GM12878 (cell line): ENCODE results near the gene ANKRD44. TPM values are rescaled to one million over a fixed set of nuclear protein-coding genes. Genes with fewer than 3 reads are reported as not detected.

Source experiments
- ATAC-seq: fragments of 200-7000 bp; cut with Tn5 transposase; 3 replicates; pipeline ENCODE4 v1.9.1; 2020; ENCODE audit warnings: mild to moderate bottlenecking, moderate library complexity
- BruUV-seq: library from RNA; stranded (reverse); fragments of 400-500 nt; replicated peaks from 2 replicates; lab custom pipeline; 2021; lab: Mats Ljungman, UMichigan
- CTCF ChIA-PET: fragments of 300-600 bp; sonication (Branson Sonifier 250); formaldehyde crosslinking; extraction: SDS; loops from one replicate; lab custom pipeline; 2021; ENCODE audit warnings: inconsistent platforms; lab: Yijun Ruan, JAX
- POLR2A ChIA-PET: fragments of 350-600 bp; formaldehyde crosslinking; extraction: SDS; loops from one replicate; lab custom pipeline; 2021; ENCODE audit warnings: inconsistent platforms; lab: Charles Lee
- RAD21 ChIA-PET: fragments of 300-600 bp; sonication (Branson Sonifier 250); formaldehyde crosslinking; loops from one replicate; lab custom pipeline; 2023; ENCODE audit warnings: antibody characterized with exemption; ENCODE audit not compliant: unreplicated experiment; lab: Charles Lee
- SMC1A ChIA-PET: fragments of 300-600 bp; sonication (Branson Sonifier 250); formaldehyde crosslinking; loops from one replicate; lab custom pipeline; 2023; ENCODE audit not compliant: unreplicated experiment, uncharacterized antibody; lab: Charles Lee
- DNase-seq: peaks from one replicate; pipeline ENCODE4 v3.0.0-alpha.2; 2011; ENCODE audit warnings: low read depth, low spot score
- FAIRE-seq: peaks from 3 replicates; lab custom pipeline; 2011; peaks lifted over from hg19 to GRCh38; lab: Jason Lieb, UNC
- H2AFZ ChIP-seq: 2 replicates; pipeline ENCODE4 v1.6.0; 2011; ENCODE audit warnings: low read depth, low read length, control low read depth; ENCODE audit not compliant: control insufficient read depth
- H3K27ac ChIP-seq: 2 replicates; pipeline ENCODE4 v1.5.1; 2011; ENCODE audit warnings: control low read depth; ENCODE audit not compliant: control insufficient read depth, insufficient read depth
- H3K27me3 ChIP-seq, 2 experiments: replicated peaks in 1 of 2; 2 replicates each; pipeline versions ENCODE4 v1.6.0 to v1.6.1; 2011; ENCODE audit warnings: low read length in 1 of 2; ENCODE audit not compliant: control insufficient read depth in 2 of 2, insufficient read depth in 2 of 2
- H3K36me3 ChIP-seq, 2 experiments: 2 replicates each; pipeline ENCODE4 v1.5.1; 2011; ENCODE audit warnings: low read length in 1 of 2; ENCODE audit not compliant: control insufficient read depth in 2 of 2, insufficient read depth in 2 of 2
- H3K4me1 ChIP-seq: 2 replicates; pipeline ENCODE4 v1.6.1; 2011; ENCODE audit warnings: mild to moderate bottlenecking, low read length, moderate library complexity, mixed read lengths; ENCODE audit not compliant: control insufficient read depth, insufficient read depth
- H3K4me2 ChIP-seq: 2 replicates; pipeline ENCODE4 v1.6.0; 2011; ENCODE audit warnings: control low read depth; ENCODE audit not compliant: control insufficient read depth, insufficient read depth
- H3K4me3 ChIP-seq: fragments of 200-600 bp; sonication (generic); 2 replicates; pipeline ENCODE4 v1.5.1; 2016
- H3K79me2 ChIP-seq: 2 replicates; pipeline ENCODE4 v1.6.0; 2011; ENCODE audit warnings: low read length; ENCODE audit not compliant: control insufficient read depth, insufficient read depth
- H3K9ac ChIP-seq: 2 replicates; pipeline ENCODE4 v1.8.0; 2011; ENCODE audit warnings: low read length, control low read depth, mixed read lengths; ENCODE audit not compliant: control insufficient read depth, insufficient read depth
- H3K9me3 ChIP-seq: replicated peaks from 3 replicates; pipeline ENCODE4 v1.5.1; 2011; ENCODE audit warnings: mild to moderate bottlenecking, low read length; ENCODE audit not compliant: control insufficient read depth, insufficient read depth
- H4K20me1 ChIP-seq: 2 replicates; pipeline ENCODE4 v1.6.0; 2011; ENCODE audit not compliant: control insufficient read depth, insufficient read depth
- ASH2L ChIP-seq: fragments of 300-600, 200-600 bp; sonication (generic); IDR thresholded peaks from 2 replicates; pipeline ENCODE4 v1.6.1; 2017; ENCODE audit warnings: low read depth, mild to moderate bottlenecking, borderline replicate concordance
- ATF2 ChIP-seq: IDR thresholded peaks from 2 replicates; pipeline ENCODE4 v1.6.1; 2012; ENCODE audit warnings: low read length, inconsistent platforms
- BACH1 ChIP-seq: fragments of 450-650 bp; IDR thresholded peaks from 2 replicates; pipeline ENCODE4 v1.6.1; 2017; ENCODE audit warnings: mild to moderate bottlenecking, borderline replicate concordance
- BHLHE40 ChIP-seq, 2 experiments: fragments of 450-650 bp in 1 of 2; IDR thresholded peaks; 2 replicates each; pipeline ENCODE4 v1.6.1; 2011 to 2017; ENCODE audit warnings: low read depth in 2 of 2, borderline replicate concordance in 1 of 2, improper control_type of control experiment in 1 of 2, low read length in 1 of 2, mild to moderate bottlenecking in 1 of 2
- EP300 ChIP-seq, 2 experiments: fragments of 150-350 bp in 1 of 2; IDR thresholded peaks; 2 replicates each; pipeline ENCODE4 v1.6.1; 2011 to 2012; ENCODE audit warnings: low read depth in 2 of 2, low read length in 2 of 2, borderline replicate concordance in 1 of 2, improper control_type of control experiment in 1 of 2, inconsistent platforms in 1 of 2; ENCODE audit not compliant: control insufficient read depth in 1 of 2
- HCFC1 ChIP-seq: fragments of 150-350 bp; IDR thresholded peaks from 2 replicates; pipeline ENCODE4 v1.6.1; 2014; ENCODE audit warnings: low read length
- IKZF2 ChIP-seq, 2 experiments: fragments of 450-650 bp; IDR thresholded peaks; 2 replicates each; pipeline ENCODE4 v1.6.1; 2017; ENCODE audit warnings: mild to moderate bottlenecking in 2 of 2, moderate library complexity in 2 of 2
- MEF2B ChIP-seq: fragments of 450-650 bp; IDR thresholded peaks from 2 replicates; pipeline ENCODE4 v1.6.1; 2018; ENCODE audit warnings: mild to moderate bottlenecking, moderate library complexity; ENCODE audit not compliant: partially characterized antibody, poor library complexity, severe bottlenecking
- MXI1 ChIP-seq: fragments of 150-350 bp; IDR thresholded peaks from 2 replicates; pipeline ENCODE4 v1.6.1; 2011; ENCODE audit warnings: low read depth, mild to moderate bottlenecking, inconsistent platforms, low read length, improper control_type of control experiment
- PKNOX1 ChIP-seq: fragments of 450-650 bp; IDR thresholded peaks from 2 replicates; pipeline ENCODE4 v1.6.1; 2016; ENCODE audit warnings: mild to moderate bottlenecking
- SREBF2 ChIP-seq: IDR thresholded peaks from 2 replicates; pipeline ENCODE4 v1.6.1; 2012; ENCODE audit warnings: mild to moderate bottlenecking, low read length
- ZBTB33 ChIP-seq: fragments of 450-650 bp; IDR thresholded peaks from 2 replicates; pipeline ENCODE4 v1.6.1; 2017; ENCODE audit warnings: mild to moderate bottlenecking
- ZNF274 ChIP-seq: IDR thresholded peaks from one replicate; pipeline ENCODE4 v1.8.0; 2011; ENCODE audit not compliant: insufficient read length, insufficient read depth
- ZNF384 ChIP-seq: IDR thresholded peaks from 2 replicates; pipeline ENCODE4 v1.6.1; 2012; ENCODE audit warnings: low read depth, mild to moderate bottlenecking, low read length, improper control_type of control experiment, borderline replicate concordance
- WGBS: methylation state at CpG from one replicate; pipeline ENCODE4 v1.1.6; 2016; ENCODE audit warnings: low lambda C conversion rate; ENCODE audit not compliant: insufficient replicate concordance, insufficient coverage; ENCODE audit errors: missing lambda C conversion rate; 5-methylcytosine and 5-hydroxymethylcytosine counted together
- in situ Hi-C: fragments of 300-500 bp; cut with MboI; formaldehyde crosslinking; loops from 9 replicates; pipeline ENCODE4 v1.14.3; 2018; ENCODE audit warnings: mixed read lengths
- intact Hi-C: fragments of 100-400 bp; cut with micrococcal nuclease; formaldehyde crosslinking; loops from one replicate; pipeline ENCODE4 v1.14.2; 2022; ENCODE audit not compliant: unreplicated experiment
- polyA plus RNA-seq, 11 experiments: library from polyadenylated mRNA; depleted of rRNA in 4 of 11; unstranded in 6 of 11; stranded (reverse) in 5 of 11; fragments of >200 nt; fragmentation: Nextera tagmentation in 4 of 11; fragmentation: Illumina TruSeq in 1 of 11; extraction: Ambion mirVana in 4 of 11; extraction: Trizol in 1 of 11; gene quantifications; 1 replicate in 1 of 11; 2 replicates in 10 of 11; pipeline versions ENCODE4 v1.2.1 to v1.2.3, GENCODE V29; 2011 to 2016; ENCODE audit warnings: inconsistent platforms in 2 of 11, missing spikeins in 2 of 11, low read depth in 1 of 11
- total RNA-seq, 4 experiments: library from RNA; depleted of rRNA in 3 of 4; stranded (reverse); fragments of >200 nt in 3 of 4; fragmentation: Illumina TruSeq in 1 of 4; extraction: Trizol in 1 of 4; gene quantifications; 2 replicates each; pipeline versions ENCODE4 v1.2.1 to v1.2.3, GENCODE V29; 2013 to 2021

Gene ANKRD44
- total and polyA plus RNA-seq, 10 of the 15 experiments (the other 5 are each of a cell fraction or from before 2014, with no cell fraction given): 19.1 to 99.1 (median 59.6) TPM

GRCh38 chr2:197280015-197280702 is 30.4 kb downstream of the ANKRD44 start:
- Histone ChIP-seq H3K4me3 (peak overlapping the region; percentile 33; the same call in 1 of the 2 replicates), H2AFZ (no peak overlapping the region), H4K20me1 (no peaks in the 10 kb centered on the region), H3K27me3 (no peaks in the 10 kb centered on the region), H3K27ac (peak overlapping the region; percentile 36), H3K9me3 (no peaks in the 10 kb centered on the region; the same call in 2 of the 3 replicates), H3K9ac (no peak overlapping the region), H3K4me2 (peak overlapping the region; percentile 57; the same call in 1 of the 2 replicates), H3K79me2 (peaks cover 88% of the 10 kb centered on the region), H3K4me1 (peaks cover 11% of the 10 kb centered on the region), H3K36me3 (no peaks in the 10 kb centered on the region)
- no TSS peak for BruUV-seq
- TF ChIP-seq EP300 (IDR thresholded peaks at IDR 0.05; ENCODE audit: borderline replicate concordance in 1 of 2, control insufficient read depth in 1 of 2, low read depth in 2 of 2, low read length in 2 of 2) (0 out of 4 replicates have a peak, but pooled peaks of 1 of the 2 experiments have one; percentile 12), IKZF2 (IDR thresholded peaks at IDR 0.05) (peak in 1 of 2 experiments; percentile 6; a peak in 1 of 4 replicates), ASH2L (no peak), ZNF384 (peak; percentile 27; the same call in 1 of the 2 replicates), ZNF274 (no peak), MEF2B (peak; percentile 43), ZBTB33 (peak; percentile 87), BACH1 (no peak), ATF2 (no peak), HCFC1 (no peak), MXI1 (no peak), SREBF2 (no peak), PKNOX1 (0 out of 2 replicates have a peak, but pooled peaks have one; percentile 20), BHLHE40 (IDR thresholded peaks at IDR 0.05; ENCODE audit: borderline replicate concordance in 1 of 2, low read depth in 2 of 2, low read length in 1 of 2) (no peak)
- ChIA-PET RAD21 (interaction anchor here (0.6 to 2.3 kb wide), 9 partner anchors 14 to 40 kb away, joined by 3 to 7 read pairs (median 4); no protein-coding TSS in a partner anchor), SMC1A (interaction anchor here (0.7 to 2.9 kb wide), 19 partner anchors 9 to 481 kb away, joined by 3 to 22 read pairs (median 4); partner anchors contain the start of gene GTF3C3), CTCF (interaction anchor here (0.7 to 2.9 kb wide), 8 partner anchors 8 to 167 kb away, joined by 3 to 11 read pairs (median 6); partner anchors contain the start of gene ANKRD44), POLR2A (interaction anchor here (0.7 to 2.5 kb wide), 12 partner anchors 7 to 80 kb away, joined by 3 to 10 read pairs (median 4); no protein-coding TSS in a partner anchor)
- WGBS: 48% methylated on average over 13 of the region's 13 CpGs
- intact Hi-C loops (no loop called here), in situ Hi-C loops (no loop called here)
- DNase-seq (no peak), ATAC-seq (peak; percentile 82), FAIRE-seq (no peak)
